ENCODE data around the gene DNALI1.
"Not testable (repeated sequence)": the region's sequence is repeated elsewhere in the genome, so short reads cannot be mapped to it uniquely, and the experiment has no call there.

The DNALI1 gene

GRCh38 chr1:37517569-37517968 lies 39.2 kb upstream of the DNALI1 start:
- TF ChIP-seq CTCF (IDR thresholded peaks at IDR 0.05) = no peak
- H3K4me1 ChIP-seq (ENCODE audit: control insufficient read depth in 1 of 2, insufficient read depth in 1 of 2, low read depth in 1 of 2, low read length in 1 of 2) = peaks cover 18 to 19% of the 10 kb centered on the region in 2 experiments
- H3K27me3 ChIP-seq = no peaks in the 10 kb centered on the region
- no peak overlapping the region for H3K4me3 ChIP-seq (ENCODE audit: low read depth in 1 of 2, low read length in 1 of 2)
- no peak overlapping the region for H3K27ac ChIP-seq
- H3K9me3 ChIP-seq = no peaks in the 10 kb centered on the region
- peaks cover 2% of the 10 kb centered on the region for H3K36me3 ChIP-seq

- not testable (repeated sequence) for H3K27me3 ChIP-seq; H3K4me3 ChIP-seq (ENCODE audit: low read depth in 1 of 2, low read length in 1 of 2); H3K9me3 ChIP-seq; H3K27ac ChIP-seq; H3K36me3 ChIP-seq
- peaks cover 15 to 16% of the 10 kb centered on the region in 2 experiments for H3K4me1 ChIP-seq (ENCODE audit: control insufficient read depth in 1 of 2, insufficient read depth in 1 of 2, low read depth in 1 of 2, low read length in 1 of 2)
Measured at GRCh38 chr1:37518241-37518640, 38.5 kb upstream of the DNALI1 start.

- not testable (repeated sequence) for H3K27ac ChIP-seq; H3K4me1 ChIP-seq (ENCODE audit: control insufficient read depth in 1 of 2, insufficient read depth in 1 of 2, low read depth in 1 of 2, low read length in 1 of 2); H3K36me3 ChIP-seq; H3K9me3 ChIP-seq; H3K27me3 ChIP-seq; H3K4me3 ChIP-seq (ENCODE audit: low read depth in 1 of 2, low read length in 1 of 2)
Measured at GRCh38 chr1:37518929-37519328, 37.8 kb upstream of the DNALI1 start.

- Histone ChIP-seq H3K27ac (no peak overlapping the region), H3K36me3 (no peaks in the 10 kb centered on the region), H3K4me3 (ENCODE audit: low read depth in 1 of 2, low read length in 1 of 2) (no peak overlapping the region), H3K9me3 (no peaks in the 10 kb centered on the region), H3K4me1 (ENCODE audit: control insufficient read depth in 1 of 2, insufficient read depth in 1 of 2, low read depth in 1 of 2, low read length in 1 of 2) (peaks cover 7 to 8% of the 10 kb centered on the region in 2 experiments), H3K27me3 (no peaks in the 10 kb centered on the region)
- no peak for TF ChIP-seq CTCF (IDR thresholded peaks at IDR 0.05)
Measured at GRCh38 chr1:37519613-37520012, 37.1 kb upstream of the DNALI1 start.

GRCh38 chr1:37529888-37530287 lies 26.9 kb upstream of the DNALI1 start:
- H3K27me3 ChIP-seq; H3K4me1 ChIP-seq (ENCODE audit: control insufficient read depth in 1 of 2, insufficient read depth in 1 of 2, low read depth in 1 of 2, low read length in 1 of 2); H3K4me3 ChIP-seq (ENCODE audit: low read depth in 1 of 2, low read length in 1 of 2); H3K27ac ChIP-seq; H3K9me3 ChIP-seq; H3K36me3 ChIP-seq: not testable (repeated sequence)

GRCh38 chr1:37532418-37533156 lies 24.2 kb upstream of the DNALI1 start:
- H3K9me3 ChIP-seq; H3K27ac ChIP-seq; H3K4me3 ChIP-seq (ENCODE audit: low read depth in 1 of 2, low read length in 1 of 2); H3K27me3 ChIP-seq; H3K4me1 ChIP-seq (ENCODE audit: control insufficient read depth in 1 of 2, insufficient read depth in 1 of 2, low read depth in 1 of 2, low read length in 1 of 2): not testable (repeated sequence)
- H3K36me3 ChIP-seq = peaks cover 25% of the 10 kb centered on the region

- no peaks in the 10 kb centered on the region for H3K27me3 ChIP-seq
- no peaks in the 10 kb centered on the region for H3K9me3 ChIP-seq
- no peak for TF ChIP-seq CTCF (IDR thresholded peaks at IDR 0.05)
- no peak overlapping the region for H3K27ac ChIP-seq
- H3K36me3 ChIP-seq = peaks cover 34% of the 10 kb centered on the region
- H3K4me1 ChIP-seq (ENCODE audit: control insufficient read depth in 1 of 2, insufficient read depth in 1 of 2, low read depth in 1 of 2, low read length in 1 of 2) = no peaks in the 10 kb centered on the region
- H3K4me3 ChIP-seq (ENCODE audit: low read depth in 1 of 2, low read length in 1 of 2) = no peak overlapping the region
Measured at GRCh38 chr1:37533317-37534093, 23.2 kb upstream of the DNALI1 start.
